ENCODE data around the gene SPIRE2. TPM values are rescaled to one million over a fixed set of nuclear protein-coding genes. Genes with fewer than 3 reads are reported as not detected.
"Not testable (repeated sequence)": the region's sequence is repeated elsewhere in the genome, so short reads cannot be mapped to it uniquely, and the experiment has no call there.

Gene SPIRE2
- polyA plus RNA-seq, 1 experiment = 1.5 TPM

GRCh38 chr16:89827383-89828198 lies 684 bp upstream of the SPIRE2 start:
- Histone ChIP-seq H3K27ac (ENCODE audit: low read depth, low read length) (peak overlapping the region; percentile 39), H3K27me3 (ENCODE audit: control insufficient read depth, insufficient read depth, low read length) (no peaks in the 10 kb centered on the region), H3K9me3 (ENCODE audit: control insufficient read depth, insufficient read depth, low read length) (no peaks in the 10 kb centered on the region; the same call in 1 of the 2 replicates), H3K4me3 (ENCODE audit: low read depth, low read length) (peak overlapping the region; percentile 63)
- ChIA-PET POLR2A (no interaction called here), CTCF (interaction anchor here (0.7 to 1.6 kb wide), 2 partner anchors 33 to 127 kb away, joined by 4 to 7 read pairs; no protein-coding TSS in a partner anchor)
- TF ChIP-seq, protein P1, sequence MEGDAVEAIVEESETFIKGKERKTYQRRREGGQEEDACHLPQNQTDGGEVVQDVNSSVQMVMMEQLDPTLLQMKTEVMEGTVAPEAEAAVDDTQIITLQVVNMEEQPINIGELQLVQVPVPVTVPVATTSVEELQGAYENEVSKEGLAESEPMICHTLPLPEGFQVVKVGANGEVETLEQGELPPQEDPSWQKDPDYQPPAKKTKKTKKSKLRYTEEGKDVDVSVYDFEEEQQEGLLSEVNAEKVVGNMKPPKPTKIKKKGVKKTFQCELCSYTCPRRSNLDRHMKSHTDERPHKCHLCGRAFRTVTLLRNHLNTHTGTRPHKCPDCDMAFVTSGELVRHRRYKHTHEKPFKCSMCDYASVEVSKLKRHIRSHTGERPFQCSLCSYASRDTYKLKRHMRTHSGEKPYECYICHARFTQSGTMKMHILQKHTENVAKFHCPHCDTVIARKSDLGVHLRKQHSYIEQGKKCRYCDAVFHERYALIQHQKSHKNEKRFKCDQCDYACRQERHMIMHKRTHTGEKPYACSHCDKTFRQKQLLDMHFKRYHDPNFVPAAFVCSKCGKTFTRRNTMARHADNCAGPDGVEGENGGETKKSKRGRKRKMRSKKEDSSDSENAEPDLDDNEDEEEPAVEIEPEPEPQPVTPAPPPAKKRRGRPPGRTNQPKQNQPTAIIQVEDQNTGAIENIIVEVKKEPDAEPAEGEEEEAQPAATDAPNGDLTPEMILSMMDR (IDR thresholded peaks at IDR 0.05; ENCODE audit: low read depth, low read length) = no peak
- DNase-seq (ENCODE audit: low read depth, low spot score) = no peak

- no peak overlapping the region for H3K27ac ChIP-seq (ENCODE audit: low read depth, low read length)
- no peak for DNase-seq (ENCODE audit: low read depth, low spot score)
- ChIA-PET POLR2A (no interaction called here), CTCF (interaction anchor here (1.0 to 2.2 kb wide), 2 partner anchors 32 to 36 kb away, joined by 3 to 9 read pairs; no protein-coding TSS in a partner anchor)
- peaks cover 8% of the 10 kb centered on the region for H3K9me3 ChIP-seq (ENCODE audit: control insufficient read depth, insufficient read depth, low read length)
- TF ChIP-seq, protein P1 (IDR thresholded peaks at IDR 0.05; ENCODE audit: low read depth, low read length) = no peak
- peak overlapping the region; percentile 55 for H3K4me3 ChIP-seq (ENCODE audit: low read depth, low read length)
- no peaks in the 10 kb centered on the region for H3K27me3 ChIP-seq (ENCODE audit: control insufficient read depth, insufficient read depth, low read length)
These were observed 775 bp downstream of the SPIRE2 start for GRCh38 chr16:89828870-89829629.

- POLR2A ChIA-PET = no interaction called here
- TF ChIP-seq, protein P1 (IDR thresholded peaks at IDR 0.05; ENCODE audit: low read depth, low read length) = no peak
- no peaks in the 10 kb centered on the region for H3K27me3 ChIP-seq (ENCODE audit: control insufficient read depth, insufficient read depth, low read length)
- no peak overlapping the region for H3K4me3 ChIP-seq (ENCODE audit: low read depth, low read length)
- CTCF ChIA-PET = interaction anchor here (2.2 kb wide), 1 partner anchor 31 kb away, joined by 9 read pairs; no protein-coding TSS in a partner anchor
- H3K9me3 ChIP-seq (ENCODE audit: control insufficient read depth, insufficient read depth, low read length) = peaks cover 16% of the 10 kb centered on the region
- no peak overlapping the region for H3K27ac ChIP-seq (ENCODE audit: low read depth, low read length)
- DNase-seq (ENCODE audit: low read depth, low spot score) = no peak
These were observed 1.6 kb downstream of the SPIRE2 start for GRCh38 chr16:89829630-89830437.

DNA sequence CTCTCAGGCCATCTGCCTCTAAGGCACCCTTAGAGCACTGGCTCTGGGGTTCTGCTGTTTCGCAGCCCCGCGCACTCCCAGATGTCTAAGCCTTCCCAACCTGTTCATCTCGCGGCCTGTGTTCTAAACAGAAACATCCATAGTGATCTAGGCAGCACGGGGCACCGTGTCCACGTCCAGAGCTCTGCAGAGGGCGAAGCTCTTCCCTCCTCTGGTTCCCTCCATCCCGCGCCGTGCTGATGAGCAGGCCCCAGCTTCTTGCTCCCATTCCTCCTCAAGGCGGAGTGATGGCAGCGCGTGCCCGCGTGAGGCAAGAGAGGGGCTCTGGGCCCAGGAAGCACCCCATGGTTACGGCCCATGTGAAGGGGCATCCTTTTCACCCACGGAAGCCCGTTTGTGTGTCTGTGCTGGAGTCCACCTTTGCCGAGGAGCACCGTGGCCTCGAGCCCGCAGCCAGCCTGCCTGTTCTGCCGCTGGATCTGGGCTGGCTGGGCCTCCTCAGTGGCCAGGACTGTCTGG lies 3.6 kb downstream of the SPIRE2 start:
- H3K27me3 ChIP-seq (ENCODE audit: control insufficient read depth, insufficient read depth, low read length) = no peaks in the 10 kb centered on the region
- POLR2A ChIA-PET = interaction anchor here (0.8 kb wide), 1 partner anchor 41 kb away, joined by 4 read pairs; the partner anchor contains the start of gene TCF25
- CTCF ChIA-PET = no interaction called here
- no peak overlapping the region for H3K4me3 ChIP-seq (ENCODE audit: low read depth, low read length)
- no peak for DNase-seq (ENCODE audit: low read depth, low spot score)
- TF ChIP-seq, protein P1 (IDR thresholded peaks at IDR 0.05; ENCODE audit: low read depth, low read length) = no peak
- peaks cover 20% of the 10 kb centered on the region for H3K9me3 ChIP-seq (ENCODE audit: control insufficient read depth, insufficient read depth, low read length)
- H3K27ac ChIP-seq (ENCODE audit: low read depth, low read length) = no peak overlapping the region

DNA sequence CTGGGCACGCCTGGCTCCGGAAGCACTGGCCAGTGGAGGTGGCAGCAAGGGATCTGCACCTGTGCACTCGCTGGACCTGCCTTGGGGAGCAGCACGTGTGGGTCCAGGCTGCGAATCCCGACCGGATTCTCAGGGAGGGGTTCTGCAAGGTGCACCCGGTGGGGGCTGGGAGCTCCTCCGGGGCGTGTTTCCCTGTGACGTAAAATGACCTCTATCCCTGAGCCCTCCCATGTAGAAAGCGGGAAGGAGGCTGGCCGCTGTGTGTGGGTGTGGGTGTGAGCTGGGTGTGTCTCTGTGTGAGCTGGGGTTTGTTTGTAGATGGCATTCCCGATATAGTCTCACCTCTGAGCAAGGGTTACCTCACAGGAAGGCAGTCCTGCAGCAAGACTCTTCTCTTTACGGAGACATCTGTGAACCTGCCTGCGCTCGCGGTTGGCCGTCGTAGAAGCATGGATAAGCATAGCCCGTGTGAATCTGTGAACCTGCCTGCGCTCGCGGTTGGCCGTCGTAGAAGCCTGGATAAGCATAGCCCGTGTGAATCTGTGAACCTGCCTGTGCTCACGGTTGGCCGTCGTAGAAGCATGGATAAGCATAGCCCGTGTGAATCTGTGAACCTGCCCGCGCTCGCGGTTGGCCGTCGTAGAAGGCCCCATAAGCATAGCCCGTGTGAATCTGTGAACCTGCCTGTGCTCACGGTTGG lies 5.5 kb downstream of the SPIRE2 start:
- H3K4me3 ChIP-seq (ENCODE audit: low read depth, low read length); CTCF ChIA-PET; POLR2A ChIA-PET; H3K27ac ChIP-seq (ENCODE audit: low read depth, low read length); DNase-seq (ENCODE audit: low read depth, low spot score); H3K27me3 ChIP-seq (ENCODE audit: control insufficient read depth, insufficient read depth, low read length): not testable (repeated sequence)
- peaks cover 20% of the 10 kb centered on the region for H3K9me3 ChIP-seq (ENCODE audit: control insufficient read depth, insufficient read depth, low read length)

DNA sequence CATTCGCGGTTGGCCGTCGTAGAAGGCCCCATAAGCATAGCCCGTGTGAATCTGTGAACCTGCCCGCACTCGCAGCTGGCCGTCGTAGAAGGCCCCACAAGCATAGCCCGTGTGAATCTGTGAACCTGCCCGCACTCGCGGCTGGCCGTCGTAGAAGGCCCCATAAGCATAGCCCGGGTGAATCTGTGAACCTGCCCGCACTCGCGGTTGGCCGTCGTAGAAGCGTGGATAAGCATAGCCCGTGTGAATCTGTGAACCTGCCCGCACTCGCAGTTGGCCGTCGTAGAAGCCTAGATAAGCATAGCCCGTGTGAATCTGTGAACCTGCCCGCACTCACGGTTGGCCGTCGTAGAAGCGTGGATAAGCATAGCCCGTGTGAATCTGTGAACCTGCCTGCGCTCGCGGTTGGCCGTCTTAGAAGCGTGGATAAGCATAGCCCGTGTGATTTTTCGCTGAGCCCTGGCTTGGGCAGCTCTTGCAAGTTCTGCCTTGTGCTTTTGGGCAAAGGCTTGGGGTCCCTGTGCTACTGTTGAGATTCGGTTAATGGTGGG lies 6.6 kb downstream of the SPIRE2 start:
- H3K27ac ChIP-seq (ENCODE audit: low read depth, low read length); H3K4me3 ChIP-seq (ENCODE audit: low read depth, low read length); POLR2A ChIA-PET; DNase-seq (ENCODE audit: low read depth, low spot score); CTCF ChIA-PET; H3K27me3 ChIP-seq (ENCODE audit: control insufficient read depth, insufficient read depth, low read length): not testable (repeated sequence)
- peaks cover 20% of the 10 kb centered on the region for H3K9me3 ChIP-seq (ENCODE audit: control insufficient read depth, insufficient read depth, low read length)

DNA sequence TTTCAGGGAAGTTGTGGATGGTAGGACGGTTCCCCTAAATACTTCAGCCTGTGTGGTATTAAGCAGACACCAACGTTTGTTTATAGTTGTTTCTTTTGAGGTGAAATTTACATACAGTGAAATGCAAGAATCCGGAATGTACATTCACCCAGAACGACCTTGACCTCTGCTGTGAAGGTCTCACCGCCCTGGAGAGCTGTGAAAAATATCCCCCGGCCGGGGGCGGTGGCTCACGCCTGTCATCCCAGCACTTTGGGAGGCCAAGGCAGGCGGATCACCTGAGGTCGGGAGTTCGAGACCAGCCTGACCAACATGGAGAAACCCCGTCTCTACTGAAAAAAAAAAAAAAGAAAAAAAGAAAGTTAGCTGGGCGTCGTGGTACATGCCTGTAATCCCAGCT lies 8.2 kb downstream of the SPIRE2 start:
- H3K27me3 ChIP-seq (ENCODE audit: control insufficient read depth, insufficient read depth, low read length); CTCF ChIA-PET; H3K27ac ChIP-seq (ENCODE audit: low read depth, low read length); DNase-seq (ENCODE audit: low read depth, low spot score); POLR2A ChIA-PET; H3K4me3 ChIP-seq (ENCODE audit: low read depth, low read length): not testable (repeated sequence)
- peaks cover 20% of the 10 kb centered on the region for H3K9me3 ChIP-seq (ENCODE audit: control insufficient read depth, insufficient read depth, low read length)
